Parathyroid adenoma (tissue), 2 donors: ENCODE data around the gene KPNA5.
"Not testable (repeated sequence)": the region's sequence is repeated elsewhere in the genome, so short reads cannot be mapped to it uniquely, and the experiment has no call there.

Source experiments
- H2AFZ ChIP-seq: fragments of 300-600 bp; sonication (generic); one replicate; pipeline ENCODE4 v1.7.0; 2017; ENCODE audit warnings: antibody characterized with exemption, mild to moderate bottlenecking
- H3K27ac ChIP-seq: fragments of 300-600 bp; sonication (generic); one replicate; pipeline ENCODE4 v1.7.0; 2017
- H3K27me3 ChIP-seq: fragments of 300-600 bp; sonication (generic); one replicate; pipeline ENCODE4 v1.7.0; 2017; ENCODE audit warnings: low read length; ENCODE audit not compliant: control insufficient read depth, insufficient read depth
- H3K36me3 ChIP-seq: fragments of 300-600 bp; sonication (generic); one replicate; pipeline ENCODE4 v1.7.0; 2017; ENCODE audit warnings: low read length; ENCODE audit not compliant: control insufficient read depth, insufficient read depth
- H3K4me1 ChIP-seq: fragments of 300-600 bp; sonication (generic); one replicate; pipeline ENCODE4 v1.7.0; 2017; ENCODE audit warnings: control low read depth
- H3K4me2 ChIP-seq: fragments of 300-600 bp; sonication (generic); one replicate; pipeline ENCODE4 v1.7.0; 2017; ENCODE audit warnings: low read length
- H3K4me3 ChIP-seq: fragments of 300-600 bp; sonication (generic); one replicate; pipeline ENCODE4 v1.7.0; 2017; ENCODE audit warnings: low read depth, low read length
- H3K79me2 ChIP-seq: fragments of 300-600 bp; sonication (generic); one replicate; pipeline ENCODE4 v1.7.0; 2017; ENCODE audit warnings: control low read depth
- H3K9ac ChIP-seq: fragments of 300-600 bp; sonication (generic); one replicate; pipeline ENCODE4 v1.7.0; 2017; ENCODE audit warnings: mild to moderate bottlenecking
- H3K9me3 ChIP-seq: fragments of 300-600 bp; sonication (generic); one replicate; pipeline ENCODE4 v1.7.0; 2017; ENCODE audit warnings: low read length; ENCODE audit not compliant: control insufficient read depth
- TF ChIP-seq, protein P1 (sequence below): fragments of 300-600 bp; sonication (generic); IDR thresholded peaks from one replicate; pipeline ENCODE4 v1.7.0; 2017; ENCODE audit warnings: antibody characterized with exemption, mild to moderate bottlenecking
- donor health status: primary hyperparathyroidism.

Gene KPNA5

DNA sequence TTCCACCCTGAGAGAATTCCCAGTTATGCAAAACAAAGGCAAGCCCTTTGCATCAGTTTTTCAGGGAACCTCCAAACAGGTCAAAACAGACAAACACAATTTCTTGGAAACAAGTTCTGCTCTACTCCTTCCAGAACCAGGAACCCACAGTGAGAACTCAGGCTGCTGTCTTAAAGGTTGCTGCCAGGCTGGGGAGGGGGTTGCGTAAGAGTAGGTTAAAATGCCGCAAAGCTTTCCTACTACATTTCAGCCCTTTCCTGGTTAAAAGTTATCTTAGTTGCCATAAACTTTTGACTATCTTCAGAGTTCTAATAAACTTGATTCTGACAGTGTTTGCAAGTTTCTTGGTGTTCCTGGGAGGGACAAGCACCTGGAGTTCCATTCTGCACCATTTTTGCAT, 33.8 kb downstream of the KPNA5 start:
- H3K27ac ChIP-seq, result no peak overlapping the region
- H3K4me2 ChIP-seq, result no peak overlapping the region
- H3K9me3 ChIP-seq, result no peaks in the 10 kb centered on the region
- H3K4me1 ChIP-seq, result no peaks in the 10 kb centered on the region
- peaks cover 3% of the 10 kb centered on the region for H3K79me2 ChIP-seq
- H3K27me3 ChIP-seq, result no peaks in the 10 kb centered on the region
- H3K4me3 ChIP-seq, result no peak overlapping the region
- no peaks in the 10 kb centered on the region for H3K36me3 ChIP-seq
- H2AFZ ChIP-seq, result no peak overlapping the region
- no peak overlapping the region for H3K9ac ChIP-seq
- TF ChIP-seq, protein P1, sequence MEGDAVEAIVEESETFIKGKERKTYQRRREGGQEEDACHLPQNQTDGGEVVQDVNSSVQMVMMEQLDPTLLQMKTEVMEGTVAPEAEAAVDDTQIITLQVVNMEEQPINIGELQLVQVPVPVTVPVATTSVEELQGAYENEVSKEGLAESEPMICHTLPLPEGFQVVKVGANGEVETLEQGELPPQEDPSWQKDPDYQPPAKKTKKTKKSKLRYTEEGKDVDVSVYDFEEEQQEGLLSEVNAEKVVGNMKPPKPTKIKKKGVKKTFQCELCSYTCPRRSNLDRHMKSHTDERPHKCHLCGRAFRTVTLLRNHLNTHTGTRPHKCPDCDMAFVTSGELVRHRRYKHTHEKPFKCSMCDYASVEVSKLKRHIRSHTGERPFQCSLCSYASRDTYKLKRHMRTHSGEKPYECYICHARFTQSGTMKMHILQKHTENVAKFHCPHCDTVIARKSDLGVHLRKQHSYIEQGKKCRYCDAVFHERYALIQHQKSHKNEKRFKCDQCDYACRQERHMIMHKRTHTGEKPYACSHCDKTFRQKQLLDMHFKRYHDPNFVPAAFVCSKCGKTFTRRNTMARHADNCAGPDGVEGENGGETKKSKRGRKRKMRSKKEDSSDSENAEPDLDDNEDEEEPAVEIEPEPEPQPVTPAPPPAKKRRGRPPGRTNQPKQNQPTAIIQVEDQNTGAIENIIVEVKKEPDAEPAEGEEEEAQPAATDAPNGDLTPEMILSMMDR, result no peak

DNA sequence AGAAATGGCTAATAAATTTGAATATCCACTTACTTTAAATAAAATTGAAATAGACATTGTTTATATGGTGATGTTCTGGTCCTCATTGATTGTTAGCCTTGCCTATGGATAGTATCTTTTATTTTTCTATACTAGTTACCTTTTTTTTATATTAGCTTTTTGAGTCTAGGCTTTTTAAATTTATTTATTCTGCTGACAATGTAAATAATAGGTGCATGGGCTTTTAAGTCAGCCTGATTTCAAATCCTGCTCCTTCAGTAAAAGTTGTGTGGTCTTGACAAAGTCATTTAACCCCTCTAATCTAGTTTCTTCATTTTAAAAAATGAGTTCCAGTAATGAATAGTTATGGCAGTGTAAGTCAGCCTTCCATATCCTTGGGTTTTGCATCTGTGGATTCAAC, 45.9 kb downstream of the KPNA5 start:
- Histone ChIP-seq H3K4me2 (no peak overlapping the region), H3K9me3 (no peaks in the 10 kb centered on the region), H2AFZ (no peak overlapping the region), H3K79me2 (no peaks in the 10 kb centered on the region), H3K4me1 (no peaks in the 10 kb centered on the region), H3K27me3 (no peaks in the 10 kb centered on the region), H3K9ac (no peak overlapping the region), H3K4me3 (no peak overlapping the region), H3K36me3 (no peaks in the 10 kb centered on the region), H3K27ac (no peak overlapping the region)
- TF ChIP-seq, protein P1, result no peak

DNA sequence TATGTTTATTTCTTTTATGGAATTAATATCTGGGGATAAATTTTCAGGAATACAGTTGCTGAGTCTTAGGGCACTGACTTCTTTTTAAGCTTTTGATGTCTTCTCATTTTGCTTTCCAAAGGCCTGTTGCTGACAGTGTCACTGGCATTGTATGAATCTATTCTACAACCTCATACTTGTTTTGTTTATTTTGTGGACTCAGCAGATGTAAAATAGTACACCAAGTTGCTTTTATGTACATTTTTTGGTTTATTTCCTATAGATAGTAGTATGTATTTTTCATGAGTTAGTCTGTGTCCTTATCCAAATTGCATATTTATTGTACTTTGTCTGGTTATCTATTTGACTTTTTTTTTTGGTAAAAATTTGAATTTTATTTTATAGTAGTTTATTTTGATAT, 49.5 kb downstream of the KPNA5 start:
- Histone ChIP-seq H2AFZ (no peak overlapping the region), H3K4me2 (no peak overlapping the region), H3K36me3 (no peaks in the 10 kb centered on the region), H3K79me2 (no peaks in the 10 kb centered on the region), H3K27ac (no peak overlapping the region), H3K4me3 (no peak overlapping the region), H3K27me3 (no peaks in the 10 kb centered on the region), H3K4me1 (no peaks in the 10 kb centered on the region), H3K9me3 (no peaks in the 10 kb centered on the region), H3K9ac (no peak overlapping the region)
- TF ChIP-seq, protein P1, result no peak

DNA sequence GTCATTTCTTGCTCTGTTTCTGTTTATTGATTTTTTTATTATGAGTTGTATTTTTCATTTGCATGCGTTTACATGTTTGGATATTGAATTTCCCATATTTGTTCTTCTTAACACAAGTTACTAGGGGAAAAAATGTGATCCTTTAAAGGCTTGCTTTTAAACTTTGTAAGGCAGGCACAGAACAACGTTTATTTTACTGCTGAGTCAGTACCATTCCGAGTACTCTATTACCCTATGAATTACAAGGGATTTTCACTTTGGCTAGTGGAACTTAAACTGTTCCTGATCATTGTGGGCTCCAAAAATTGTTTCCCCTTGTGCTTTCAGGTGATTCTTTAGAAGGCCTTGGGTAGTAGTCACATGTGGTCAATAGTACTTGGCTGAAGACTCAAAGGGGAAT, 56.0 kb downstream of the KPNA5 start:
- Histone ChIP-seq H3K9me3 (no peaks in the 10 kb centered on the region), H3K9ac (no peak overlapping the region), H3K4me3 (no peak overlapping the region), H3K4me1 (no peaks in the 10 kb centered on the region), H2AFZ (no peak overlapping the region), H3K79me2 (no peaks in the 10 kb centered on the region), H3K27ac (no peak overlapping the region), H3K27me3 (no peaks in the 10 kb centered on the region), H3K36me3 (no peaks in the 10 kb centered on the region), H3K4me2 (no peak overlapping the region)
- TF ChIP-seq, protein P1, result no peak

DNA sequence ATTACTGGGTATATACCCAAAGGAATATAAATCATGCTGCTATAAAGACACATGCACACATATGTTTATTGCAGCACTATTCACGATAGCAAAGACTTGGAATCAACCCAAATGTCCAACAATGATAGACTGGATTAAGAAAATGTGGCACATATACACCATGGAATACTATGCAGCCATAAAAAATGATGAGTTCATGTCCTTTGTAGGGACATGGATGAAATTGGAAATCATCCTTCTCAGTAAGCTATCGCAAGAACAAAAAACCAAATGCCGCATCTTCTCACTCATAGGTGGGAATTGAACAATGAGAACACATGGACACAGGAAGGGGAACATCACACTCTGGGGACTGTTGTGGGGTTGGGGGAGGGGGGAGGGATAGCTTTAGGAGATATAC, 59.5 kb downstream of the KPNA5 start:
- H3K27me3 ChIP-seq, H2AFZ ChIP-seq, H3K9me3 ChIP-seq, H3K4me3 ChIP-seq, H3K9ac ChIP-seq, H3K79me2 ChIP-seq, H3K4me2 ChIP-seq, H3K27ac ChIP-seq, H3K36me3 ChIP-seq, H3K4me1 ChIP-seq: not testable (repeated sequence)
